OCI-LY1 (cell line): ENCODE results near the gene PLOD2.

ENCODE experiments used
- CTCF ChIP-seq: fragments of 200-600 bp; sonication (generic), shearing (Covaris generic); IDR thresholded peaks from 2 replicates; pipeline ENCODE4 v1.5.1; 2017; ENCODE audit warnings: mild to moderate bottlenecking, antibody characterized with exemption, low read length, moderate library complexity, mixed read lengths
- EZH2 ChIP-seq: fragments of 200-600 bp; sonication (generic), shearing (Covaris generic); IDR thresholded peaks from 2 replicates; pipeline ENCODE4 v1.8.0; 2017; ENCODE audit warnings: borderline replicate concordance, mixed run types, mild to moderate bottlenecking, antibody characterized with exemption, low read length, moderate library complexity, mixed read lengths

- TF ChIP-seq EZH2, result no peak
- TF ChIP-seq CTCF, result no peak
Observed at GRCh38 chr3:146093896-146094295, 67.1 kb downstream of the PLOD2 start.
